ENCODE measurements around the gene POGZ.
A peak's percentile ranks its signal among the peaks of the same experiment; 100 is the strongest.
"Not testable (repeated sequence)": the region's sequence is repeated elsewhere in the genome, so short reads cannot be mapped to it uniquely, and the experiment has no call there.

Gene POGZ

GRCh38 chr1:151478140-151478812 lies 19.0 kb upstream of the POGZ start:
- DNase-seq (ENCODE audit: low read depth in 2 of 2) = no peak

GRCh38 chr1:151477066-151477465 lies 17.8 kb upstream of the POGZ start:
- no peak for DNase-seq (ENCODE audit: low read depth in 2 of 2)

GRCh38 chr1:151476083-151476482 lies 16.8 kb upstream of the POGZ start:
- no peak for DNase-seq (ENCODE audit: low read depth in 2 of 2)

- no peak for DNase-seq (ENCODE audit: low read depth in 2 of 2)
Observed at GRCh38 chr1:151475175-151475574, 15.9 kb upstream of the POGZ start.

GRCh38 chr1:151474745-151475144 lies 15.5 kb upstream of the POGZ start:
- DNase-seq (ENCODE audit: low read depth in 2 of 2) = no peak

DNA sequence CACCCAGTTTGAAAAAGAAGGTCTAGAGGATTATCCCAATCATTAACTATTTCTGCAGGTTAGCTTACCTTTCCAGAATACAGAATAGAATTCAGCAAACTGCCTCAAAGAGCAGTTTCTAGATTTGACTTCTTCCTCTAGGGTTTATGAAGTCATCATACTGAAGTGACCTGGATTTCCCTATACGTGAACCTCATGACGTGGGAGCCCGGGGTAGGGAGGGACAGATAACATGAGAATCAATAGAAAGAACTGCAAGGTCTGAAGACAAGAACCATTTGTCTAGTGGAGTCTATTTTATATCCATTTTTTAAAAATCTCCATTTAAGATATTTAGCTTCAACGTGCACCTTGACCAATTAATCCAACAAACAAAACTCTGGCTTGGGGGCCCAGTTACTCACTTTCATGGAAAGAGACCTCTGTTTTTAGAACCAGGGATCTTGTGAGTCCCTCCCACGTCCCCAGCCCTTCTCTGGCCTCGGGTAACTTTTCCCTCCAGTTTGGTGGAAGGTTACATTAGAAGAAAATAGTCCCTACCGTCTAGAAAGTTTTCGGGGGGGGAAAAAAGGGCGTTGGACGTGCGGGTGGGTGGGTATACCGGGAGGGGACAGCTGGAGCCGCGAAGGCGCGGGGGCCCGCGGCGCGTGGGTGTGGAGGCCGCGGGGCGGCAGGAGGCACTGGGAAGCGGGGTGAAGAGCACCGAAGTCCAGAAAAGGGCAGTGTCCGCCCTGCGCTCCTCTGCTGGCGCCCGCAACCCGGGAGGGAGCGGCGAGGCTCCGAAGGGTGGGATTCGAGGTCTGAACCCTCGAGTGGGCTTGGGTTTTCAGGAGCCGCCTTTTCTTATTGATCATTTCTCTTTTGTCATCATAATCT lies 13.8 kb upstream of the POGZ start:
- DNase-seq (ENCODE audit: low read depth in 2 of 2) = peak in 1 of 2 experiments; percentile 22

- no peak for DNase-seq (ENCODE audit: low read depth in 2 of 2)
Observed at GRCh38 chr1:151465026-151465425, 5.7 kb upstream of the POGZ start.

DNA sequence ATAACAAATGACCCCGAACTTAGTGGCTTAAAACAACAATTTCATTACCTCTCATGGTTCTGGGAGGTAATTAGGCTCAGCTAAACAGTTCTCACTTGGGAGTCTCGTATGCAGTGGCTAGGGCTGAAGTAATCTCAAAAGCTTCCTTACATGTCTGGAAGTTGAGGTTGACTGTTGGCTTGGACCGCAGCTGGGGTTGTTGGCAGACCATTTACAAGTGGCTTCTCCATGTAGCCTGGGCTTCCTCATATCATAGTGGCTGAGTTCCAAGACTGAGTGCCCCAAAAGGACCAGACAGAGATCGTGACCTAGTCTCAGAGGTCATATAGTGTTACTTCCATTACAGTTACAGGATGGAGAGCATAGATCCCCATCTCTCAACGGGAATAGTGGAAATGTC lies 2.4 kb upstream of the POGZ start:
- DNase-seq (ENCODE audit: low read depth in 2 of 2) = no peak

- DNase-seq (ENCODE audit: low read depth in 2 of 2) = peak; percentile 34 to 38
Observed at GRCh38 chr1:151458802-151459330, 428 bp downstream of the POGZ start.

DNA sequence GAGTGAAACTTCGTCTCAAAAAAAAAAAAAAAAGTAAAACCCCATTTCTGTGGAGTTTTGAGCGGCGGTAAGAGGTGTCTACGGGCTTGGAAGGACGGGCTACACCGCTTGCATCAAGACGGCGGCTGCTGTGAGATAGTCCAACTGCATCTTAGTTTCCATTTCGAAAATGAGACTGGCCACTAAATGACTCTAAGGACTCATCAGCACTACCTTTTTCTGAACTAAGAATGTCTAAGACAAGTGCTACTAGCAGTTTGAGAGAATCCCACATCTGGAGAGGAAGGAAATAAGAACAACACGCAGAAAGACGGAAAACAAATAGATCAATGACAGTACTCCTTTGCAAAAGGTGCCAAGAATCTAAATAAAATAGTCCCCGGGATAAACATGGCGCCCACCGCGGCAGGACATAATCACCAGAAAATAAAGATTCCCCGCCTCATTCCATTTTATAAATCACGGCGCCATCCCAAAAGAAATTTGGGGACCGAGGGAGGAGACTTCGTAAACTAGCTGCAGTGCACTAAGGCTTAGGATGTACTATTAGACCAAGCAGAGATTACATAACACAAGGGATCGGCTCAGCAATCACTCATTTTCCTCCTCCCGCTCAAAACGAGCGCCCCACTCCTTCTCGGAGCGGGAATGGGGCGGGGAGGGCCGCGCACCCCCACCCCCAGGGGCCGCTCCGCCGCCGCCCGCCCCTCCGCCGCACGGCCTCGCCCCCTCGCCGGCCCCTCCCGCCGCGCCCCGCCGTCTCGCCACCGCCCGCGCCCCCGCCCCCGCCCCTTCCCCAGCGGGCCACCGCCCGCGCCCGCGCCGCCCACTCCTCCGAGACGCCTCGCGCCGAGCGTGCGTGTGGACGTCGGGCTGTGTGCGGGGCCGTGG lies 1.1 kb downstream of the POGZ start:
- peak; percentile 86 to 87 for DNase-seq (ENCODE audit: low read depth in 2 of 2)

DNA sequence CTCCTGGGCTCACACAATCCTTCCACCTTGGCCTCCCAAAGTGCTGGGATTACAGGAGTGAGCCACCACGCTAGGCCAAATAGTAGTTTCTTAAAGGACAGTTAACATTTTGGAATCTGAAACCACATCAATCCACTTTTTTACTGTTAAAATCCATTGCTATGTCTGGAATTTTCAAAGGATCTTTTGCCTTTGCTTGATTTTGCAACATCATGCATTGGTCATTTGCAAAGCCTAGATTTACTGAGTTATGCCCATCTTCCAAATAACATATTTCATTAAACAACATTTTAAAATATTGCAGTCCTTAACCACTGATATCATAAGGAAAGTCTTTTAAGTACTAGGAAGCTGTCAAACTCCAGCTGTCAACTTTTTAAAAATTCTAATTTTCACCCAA lies 3.3 kb downstream of the POGZ start:
- no peak for DNase-seq (ENCODE audit: low read depth in 2 of 2)

- DNase-seq (ENCODE audit: low read depth in 2 of 2) = no peak
Observed at GRCh38 chr1:151455231-151455630, 4.1 kb downstream of the POGZ start.

GRCh38 chr1:151447696-151448095 lies 11.6 kb downstream of the POGZ start:
- DNase-seq (ENCODE audit: low read depth in 2 of 2) = no peak

DNA sequence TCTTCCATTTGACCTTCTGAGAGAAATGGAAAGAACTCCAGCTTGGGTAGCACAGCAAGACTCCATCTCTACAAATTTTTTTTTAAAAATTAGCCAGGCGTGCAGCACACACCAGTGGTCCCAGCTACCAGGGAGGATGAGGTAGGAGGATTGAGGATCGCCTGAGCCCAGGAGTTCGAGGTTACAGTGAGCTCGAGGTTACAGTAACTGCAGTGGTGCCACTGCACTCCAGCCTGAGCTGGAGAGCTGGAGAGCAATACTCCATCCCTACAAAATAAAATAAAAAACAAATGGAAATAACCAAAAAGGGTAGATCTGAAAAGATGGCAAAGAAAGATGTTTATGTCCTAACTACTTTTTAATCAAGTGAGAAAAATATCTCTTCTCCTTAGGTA lies 14.5 kb downstream of the POGZ start:
- no peak for DNase-seq (ENCODE audit: low read depth in 2 of 2)

- peak; percentile 42 to 55 for DNase-seq (ENCODE audit: low read depth in 2 of 2)
Observed at GRCh38 chr1:151443846-151444782, 15.2 kb downstream of the POGZ start.

DNA sequence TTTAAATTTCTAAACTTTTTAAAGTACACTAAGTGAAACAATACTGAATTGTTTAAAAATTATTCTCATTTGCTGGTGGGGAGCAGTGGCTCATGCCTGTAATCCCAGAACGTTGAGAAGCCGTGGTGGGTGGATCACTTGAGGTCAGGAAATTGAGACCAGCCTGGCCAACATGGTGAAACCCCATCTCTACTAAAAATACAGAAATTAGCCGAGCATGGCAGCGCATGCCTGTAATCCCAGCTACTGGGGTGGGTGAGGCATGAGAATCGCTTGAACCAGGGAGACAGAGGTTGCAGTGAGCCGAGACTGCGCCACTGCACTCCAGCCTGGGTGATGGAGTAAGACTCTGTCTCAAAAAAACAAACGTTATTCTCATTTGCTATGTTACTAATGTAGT lies 21.9 kb downstream of the POGZ start:
- DNase-seq (ENCODE audit: low read depth in 2 of 2) = not testable (repeated sequence)

DNA sequence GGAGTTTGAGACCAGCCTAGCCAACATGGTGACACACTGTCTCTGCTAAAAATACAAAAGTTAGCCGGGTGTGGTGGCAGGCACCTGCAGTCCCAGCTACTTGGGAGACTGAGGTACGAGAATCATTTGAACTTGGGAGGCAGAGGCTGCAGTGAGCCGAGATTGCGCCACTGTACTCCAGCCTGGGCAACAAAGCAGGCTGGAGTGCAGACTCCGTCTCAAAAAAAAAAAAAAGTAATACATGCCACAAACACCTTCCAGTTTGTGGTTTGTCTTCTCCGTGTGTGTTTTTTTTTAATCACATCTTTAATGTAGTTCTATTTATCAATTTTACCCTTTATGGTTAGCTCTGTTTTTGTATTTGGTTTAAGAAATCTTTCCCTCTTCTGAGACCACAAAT lies 22.3 kb downstream of the POGZ start:
- no peak for DNase-seq (ENCODE audit: low read depth in 2 of 2)

GRCh38 chr1:151435174-151435573 lies 24.1 kb downstream of the POGZ start:
- DNase-seq (ENCODE audit: low read depth in 2 of 2) = no peak

- not testable (repeated sequence) for DNase-seq (ENCODE audit: low read depth in 2 of 2)
Observed at GRCh38 chr1:151433827-151434226, 25.5 kb downstream of the POGZ start.

GRCh38 chr1:151428068-151428467 lies 31.2 kb downstream of the POGZ start:
- no peak for DNase-seq (ENCODE audit: low read depth in 2 of 2)

GRCh38 chr1:151425103-151425502 lies 34.2 kb downstream of the POGZ start:
- no peak for DNase-seq (ENCODE audit: low read depth in 2 of 2)
